IMR-90 (cell line): ENCODE results near the gene KLF2. TPM values are rescaled to one million over a fixed set of nuclear protein-coding genes. Genes with fewer than 3 reads are reported as not detected.
A peak's percentile ranks its signal among the peaks of the same experiment; 100 is the strongest.

Experiments used
- ATAC-seq: fragments of 200-7000 bp; cut with Tn5 transposase; 2 replicates; pipeline ENCODE4 v1.9.1; 2020; ENCODE audit warnings: low read depth, mild to moderate bottlenecking, moderate library complexity
- BruUV-seq: library from RNA; stranded (reverse); fragments of 400-500 nt; replicated peaks from 2 replicates; lab custom pipeline; 2021; lab: Mats Ljungman, UMichigan
- CTCF ChIA-PET: fragments of 300-600 bp; formaldehyde crosslinking; extraction: SDS; loops from one replicate; lab custom pipeline; 2021; ENCODE audit warnings: antibody characterized with exemption; lab: Yijun Ruan, JAX
- POLR2A ChIA-PET: fragments of 300-600 bp; sonication (Branson Sonifier 250); formaldehyde crosslinking; loops from one replicate; lab custom pipeline; 2022; ENCODE audit warnings: antibody characterized with exemption; ENCODE audit not compliant: unreplicated experiment; lab: Charles Lee
- DNase-seq: peaks from one replicate; pipeline ENCODE4 v3.0.0; 2013
- H2AFZ ChIP-seq: replicated peaks from 2 replicates; pipeline ENCODE3; 2013; ENCODE audit warnings: low read length, mild to moderate bottlenecking; ENCODE audit not compliant: poor library complexity
- H2AK5ac ChIP-seq: 2 replicates; pipeline ENCODE4 v1.6.1; 2013; ENCODE audit warnings: low read depth, low read length, inconsistent platforms
- H2AK9ac ChIP-seq: replicated peaks from 2 replicates; pipeline ENCODE3; 2013; ENCODE audit warnings: mild to moderate bottlenecking, low read depth, low read length, moderate library complexity; ENCODE audit not compliant: poor library complexity
- H2BK120ac ChIP-seq: 2 replicates; pipeline ENCODE4 v1.6.1; 2013; ENCODE audit warnings: low read depth, low read length, inconsistent platforms
- H2BK15ac ChIP-seq: 3 replicates; pipeline ENCODE4 v1.6.1; 2013; ENCODE audit warnings: low read depth, low read length, inconsistent platforms
- H2BK20ac ChIP-seq: 2 replicates; pipeline ENCODE4 v1.6.1; 2013; ENCODE audit warnings: low read depth, mild to moderate bottlenecking, inconsistent platforms, low read length, moderate library complexity
- H2BK5ac ChIP-seq: 2 replicates; pipeline ENCODE4 v1.6.1; 2013; ENCODE audit warnings: mild to moderate bottlenecking, low read depth, low read length, inconsistent platforms; ENCODE audit not compliant: poor library complexity, severe bottlenecking
- H3K14ac ChIP-seq: replicated peaks from 2 replicates; pipeline ENCODE4 v1.6.1; 2013; ENCODE audit warnings: low read depth, low read length, inconsistent platforms
- H3K18ac ChIP-seq: 2 replicates; pipeline ENCODE4 v1.6.1; 2013; ENCODE audit warnings: low read depth, low read length, control low read depth
- H3K23ac ChIP-seq: 2 replicates; pipeline ENCODE4 v1.6.1; 2013; ENCODE audit warnings: low read depth, low read length, inconsistent platforms
- H3K27ac ChIP-seq: 2 replicates; pipeline ENCODE4 v1.5.1; 2013; ENCODE audit warnings: mild to moderate bottlenecking, control low read depth, low read length; ENCODE audit not compliant: insufficient read depth
- H3K27me3 ChIP-seq: 2 replicates; pipeline ENCODE4 v1.6.1; 2013; ENCODE audit warnings: low read length; ENCODE audit not compliant: control insufficient read depth, insufficient read depth
- H3K36me3 ChIP-seq: 2 replicates; pipeline ENCODE4 v1.6.1; 2013; ENCODE audit warnings: low read length, mixed read lengths; ENCODE audit not compliant: control insufficient read depth, insufficient read depth
- H3K4ac ChIP-seq: 2 replicates; pipeline ENCODE4 v1.6.1; 2013; ENCODE audit warnings: low read depth, low read length, inconsistent platforms
- H3K4me1 ChIP-seq: 2 replicates; pipeline ENCODE4 v1.6.1; 2013; ENCODE audit warnings: low read length, mixed read lengths; ENCODE audit not compliant: control insufficient read depth, insufficient read depth
- H3K4me2 ChIP-seq: 2 replicates; pipeline ENCODE4 v1.6.1; 2013; ENCODE audit warnings: low read depth, mild to moderate bottlenecking, control low read depth, low read length, moderate library complexity
- H3K4me3 ChIP-seq: 2 replicates; pipeline ENCODE4 v1.5.1; 2013; ENCODE audit warnings: low read depth, mild to moderate bottlenecking, control low read depth, low read length, moderate library complexity; ENCODE audit not compliant: insufficient read depth
- H3K56ac ChIP-seq: 2 replicates; pipeline ENCODE4 v1.6.1; 2013; ENCODE audit warnings: low read length, inconsistent platforms; ENCODE audit not compliant: insufficient read depth; ENCODE audit errors: extremely low read depth
- H3K79me1 ChIP-seq, 2 experiments: 2 replicates each; pipeline ENCODE4 v1.6.1; 2013; ENCODE audit warnings: low read length in 2 of 2, inconsistent platforms in 1 of 2, low read depth in 1 of 2
- H3K9ac ChIP-seq: 2 replicates; pipeline ENCODE4 v1.6.1; 2013; ENCODE audit warnings: low read depth, low read length, control low read depth
- H3K9me1 ChIP-seq: 2 replicates; pipeline ENCODE4 v1.6.1; 2013; ENCODE audit warnings: low read length, inconsistent platforms; ENCODE audit not compliant: insufficient read depth
- H3K9me3 ChIP-seq: 2 replicates; pipeline ENCODE4 v1.6.1; 2013; ENCODE audit warnings: low read length; ENCODE audit not compliant: control insufficient read depth, insufficient read depth
- H4K20me1 ChIP-seq: 2 replicates; pipeline ENCODE4 v1.6.1; 2013; ENCODE audit warnings: low read length, inconsistent platforms; ENCODE audit not compliant: insufficient read depth
- H4K5ac ChIP-seq: 2 replicates; pipeline ENCODE4 v1.6.1; 2013; ENCODE audit warnings: mild to moderate bottlenecking, low read depth, low read length, control low read depth
- H4K8ac ChIP-seq, 2 experiments: 2 replicates each; pipeline ENCODE4 v1.6.1; 2013; ENCODE audit warnings: low read depth in 2 of 2, low read length in 2 of 2, control low read depth in 1 of 2, inconsistent platforms in 1 of 2
- H4K91ac ChIP-seq: 2 replicates; pipeline ENCODE4 v1.6.1; 2013; ENCODE audit warnings: low read depth, low read length, inconsistent platforms; ENCODE audit not compliant: insufficient read depth
- BHLHE40 ChIP-seq: fragments of 150-350 bp; IDR thresholded peaks from 2 replicates; pipeline ENCODE4 v1.6.1; 2016; ENCODE audit warnings: mild to moderate bottlenecking, low read depth, low read length
- CEBPB ChIP-seq: IDR thresholded peaks from 2 replicates; pipeline ENCODE4 v1.6.1; 2012; ENCODE audit warnings: low read depth, low read length, improper control_type of control experiment
- CTCF ChIP-seq: conservative IDR thresholded peaks from 2 replicates; pipeline ENCODE4 v1.5.1; 2012; ENCODE audit warnings: mild to moderate bottlenecking, low read depth, low read length, improper control_type of control experiment
- MAFK ChIP-seq: IDR thresholded peaks from 2 replicates; pipeline ENCODE4 v1.6.1; 2012; ENCODE audit warnings: low read depth, low read length, improper control_type of control experiment
- POLR2A ChIP-seq: IDR thresholded peaks from 2 replicates; pipeline ENCODE4 v1.6.1; 2012; ENCODE audit warnings: mild to moderate bottlenecking, low read depth, low read length
- RFX5 ChIP-seq: IDR thresholded peaks from 2 replicates; pipeline ENCODE4 v1.8.0; 2012; ENCODE audit warnings: low read depth, mild to moderate bottlenecking, low read length, moderate library complexity
- SMC3 ChIP-seq: fragments of 150-350 bp; IDR thresholded peaks from 2 replicates; pipeline ENCODE4 v1.6.1; 2016; ENCODE audit warnings: low read depth, mild to moderate bottlenecking, antibody characterized with exemption, low read length, moderate library complexity
- USF2 ChIP-seq: fragments of 150-350 bp; IDR thresholded peaks from 2 replicates; pipeline ENCODE4 v1.6.1; 2017; ENCODE audit warnings: mild to moderate bottlenecking, antibody characterized with exemption, low read length, low read depth
- WGBS, 2 experiments: methylation state at CpG; one replicate each; pipeline versions ENCODE4 v1.1.5 to v1.1.7; 2013; ENCODE audit warnings: missing lambda C conversion rate in 2 of 2; ENCODE audit not compliant: insufficient read length in 1 of 2; ENCODE audit errors: extremely low coverage in 2 of 2; 5-methylcytosine and 5-hydroxymethylcytosine counted together
- dilution Hi-C: fragments of 300-500 bp; cut with HindIII; formaldehyde crosslinking; loops from one replicate; pipeline ENCODE4 v1.14.3; 2018; ENCODE audit warnings: low sequenced_read_pairs; ENCODE audit not compliant: unreplicated experiment
- in situ Hi-C: fragments of 300-500 bp; cut with MboI; formaldehyde crosslinking; loops from 3 replicates; pipeline ENCODE4 v1.14.3; 2019; ENCODE audit warnings: low sequenced_read_pairs, inconsistent platforms, mixed read lengths
- intact Hi-C: fragments of 100-400 bp; cut with micrococcal nuclease; formaldehyde crosslinking; loops from 2 replicates; pipeline ENCODE4 v1.10.0; 2022
- polyA plus RNA-seq, 3 experiments: library from polyadenylated mRNA; depleted of rRNA; stranded (reverse); fragments of >200 nt; gene quantifications; 2 replicates each; pipeline ENCODE4 v1.2.3, GENCODE V29; 2012; ENCODE audit warnings: low replicate concordance in 1 of 3
- total RNA-seq: library from RNA; depleted of rRNA; stranded (reverse); fragments of >200 nt; gene quantifications from 2 replicates; pipeline ENCODE4 v1.2.3, GENCODE V29; 2012

KLF2 gene
- total and polyA plus RNA-seq, 2 of the 4 experiments (the other 2 are of a cell fraction), result 1.1 to 34.4 TPM

DNA sequence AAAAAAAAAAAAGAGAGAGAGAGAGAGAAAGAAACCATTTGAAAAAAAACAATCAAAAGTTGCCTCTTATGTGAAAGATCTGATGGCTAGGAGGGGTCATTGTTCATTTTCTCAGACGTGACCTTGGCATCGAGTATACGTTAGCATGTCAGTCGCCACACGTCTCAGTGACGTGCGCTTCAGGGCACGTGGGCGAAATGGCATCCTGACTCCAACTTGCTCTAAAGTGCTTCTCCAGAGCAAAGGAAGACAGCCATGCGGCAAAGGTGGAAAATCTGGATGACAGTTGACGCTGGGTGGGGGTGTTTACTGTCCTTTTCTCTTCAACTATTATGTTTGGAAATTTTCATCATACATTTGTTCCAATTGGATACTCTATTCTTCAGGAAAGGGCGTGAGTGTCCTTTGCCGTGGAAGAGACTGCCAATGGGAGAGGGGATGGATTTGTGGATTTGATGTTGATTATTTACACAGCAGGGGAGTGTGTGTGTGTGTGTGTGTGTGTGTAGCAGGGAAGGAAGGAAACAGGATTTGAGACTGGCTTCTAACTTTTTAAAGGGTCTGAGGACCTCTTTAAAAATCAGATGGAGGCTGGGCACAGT, 25.0 kb downstream of the KLF2 start:
- in situ Hi-C loops, result no loop called here
- Histone ChIP-seq H2BK20ac (no peak overlapping the region), H3K27ac (no peak overlapping the region), H4K8ac (no peak overlapping the region), H3K9me1 (peaks cover 4% of the 10 kb centered on the region; the same call in 1 of the 2 replicates), H3K4me3 (no peak overlapping the region), H3K4ac (no peak overlapping the region), H2AK9ac (no peak overlapping the region), H3K56ac (no peak overlapping the region), H4K5ac (no peak overlapping the region), H3K27me3 (no peaks in the 10 kb centered on the region), H3K14ac (no peak overlapping the region), H3K4me2 (no peak overlapping the region), H3K9ac (no peak overlapping the region), H2BK120ac (no peak overlapping the region), H3K4me1 (no peaks in the 10 kb centered on the region), H3K23ac (0 out of 2 replicates have a peak overlapping the region, but pooled peaks have one; percentile 16), H4K91ac (no peak overlapping the region), H3K36me3 (no peaks in the 10 kb centered on the region), H3K9me3 (no peaks in the 10 kb centered on the region), H2BK15ac (no peak overlapping the region; the same call in 2 of the 3 replicates), H4K20me1 (no peaks in the 10 kb centered on the region), H3K79me1 (no peaks in the 10 kb centered on the region), H2BK5ac (no peak overlapping the region), H3K18ac (no peak overlapping the region), H2AK5ac (0 out of 2 replicates have a peak overlapping the region, but pooled peaks have one; percentile 15), H2AFZ (no peak overlapping the region)
- ChIA-PET POLR2A (no interaction called here), CTCF (no interaction called here)
- DNase-seq, result no peak
- 60% methylated on average over 4 of the region's 13 CpGs; no CpG with 5 or more reads in 1 of the 2 experiments for WGBS, 2 experiments
- no TSS peak for BruUV-seq
- no peak for TF ChIP-seq MAFK
- no peak for TF ChIP-seq CTCF
- TF ChIP-seq CEBPB, result no peak
- no peak for TF ChIP-seq POLR2A
- TF ChIP-seq RFX5, result no peak
- no peak for TF ChIP-seq USF2
- no peak for TF ChIP-seq SMC3
- TF ChIP-seq BHLHE40, result no peak
- ATAC-seq, result no peak
- intact Hi-C loops, result no loop called here
- dilution Hi-C loops, result no loop called here
